Measurements from ENCODE around the gene UCN.
A peak's percentile ranks its signal among the peaks of the same experiment; 100 is the strongest.
"Not testable (repeated sequence)": the region's sequence is repeated elsewhere in the genome, so short reads cannot be mapped to it uniquely, and the experiment has no call there.

The UCN gene

GRCh38 chr2:27323596-27324285, 15.5 kb upstream of the UCN start:
- ATAC-seq (replicated peaks) (peak; percentile 2), DNase-seq (no peak)
- H3K9me3 Mint-ChIP-seq, result no peaks in the 10 kb centered on the region
- peaks cover 17 to 18% of the 10 kb centered on the region in 2 donors for H3K4me1 Mint-ChIP-seq (ENCODE audit: low read depth in 2 of 2)
- peaks cover 28% of the 10 kb centered on the region for H3K36me3 Mint-ChIP-seq (ENCODE audit: insufficient read depth)
- peak overlapping the region; percentile 98 to 99 for H3K4me3 Mint-ChIP-seq
- peak overlapping the region; percentile 99 to 100 for H3K27ac Mint-ChIP-seq
- no peaks in the 10 kb centered on the region for H3K27me3 Mint-ChIP-seq

GRCh38 chr2:27322766-27323595, 14.7 kb upstream of the UCN start, which contains the start of gene MPV17:
MPV17 (minus strand) TSS chr2:27323097; CDS start chr2:27322517, 580 bp downstream.
- Mint-ChIP-seq H3K36me3 (ENCODE audit: insufficient read depth) (peaks cover 26% of the 10 kb centered on the region), H3K27ac (peak within 1 kb of the TSS; percentile 99 to 100), H3K27me3 (no peaks in the 10 kb centered on the region), H3K4me3 (peak within 1 kb of the TSS; percentile 98 to 99), H3K9me3 (no peaks in the 10 kb centered on the region), H3K4me1 (ENCODE audit: low read depth in 2 of 2) (peaks cover 17 to 18% of the 10 kb centered on the region in 2 donors)
- ATAC-seq (replicated peaks) (peak; percentile 97), DNase-seq (peak; percentile 75 to 78 (median 75))

GRCh38 chr2:27322301-27322765, 14.1 kb upstream of the UCN start:
- Mint-ChIP-seq H3K9me3 (no peaks in the 10 kb centered on the region), H3K4me1 (ENCODE audit: low read depth in 2 of 2) (peaks cover 17 to 18% of the 10 kb centered on the region in 2 donors), H3K27ac (peak overlapping the region; percentile 99 to 100), H3K4me3 (peak overlapping the region; percentile 98 to 99), H3K36me3 (ENCODE audit: insufficient read depth) (peaks cover 21% of the 10 kb centered on the region), H3K27me3 (no peaks in the 10 kb centered on the region)
- peak; percentile 18 for ATAC-seq (replicated peaks)
- peak in 1 of 3 experiments; percentile 8 for DNase-seq

- DNase-seq, result no peak
- H3K4me1 Mint-ChIP-seq (ENCODE audit: low read depth in 2 of 2), result peaks cover 17 to 18% of the 10 kb centered on the region in 2 donors
- H3K4me3 Mint-ChIP-seq, result no peak overlapping the region
- ATAC-seq (replicated peaks), result no peak
- H3K27ac Mint-ChIP-seq, result peak overlapping the region in 1 of 2 donors; percentile 99
- H3K36me3 Mint-ChIP-seq (ENCODE audit: insufficient read depth), result peaks cover 9% of the 10 kb centered on the region
- no peaks in the 10 kb centered on the region for H3K27me3 Mint-ChIP-seq
- H3K9me3 Mint-ChIP-seq, result no peaks in the 10 kb centered on the region
Observed at GRCh38 chr2:27320958-27321543, 12.8 kb upstream of the UCN start.

GRCh38 chr2:27319839-27320238, 11.6 kb upstream of the UCN start:
- not testable (repeated sequence) for H3K36me3 Mint-ChIP-seq (ENCODE audit: insufficient read depth); H3K9me3 Mint-ChIP-seq; ATAC-seq (replicated peaks); H3K27me3 Mint-ChIP-seq; DNase-seq; H3K27ac Mint-ChIP-seq; H3K4me3 Mint-ChIP-seq
- H3K4me1 Mint-ChIP-seq (ENCODE audit: low read depth in 2 of 2), result peaks cover 17 to 18% of the 10 kb centered on the region in 2 donors

DNA sequence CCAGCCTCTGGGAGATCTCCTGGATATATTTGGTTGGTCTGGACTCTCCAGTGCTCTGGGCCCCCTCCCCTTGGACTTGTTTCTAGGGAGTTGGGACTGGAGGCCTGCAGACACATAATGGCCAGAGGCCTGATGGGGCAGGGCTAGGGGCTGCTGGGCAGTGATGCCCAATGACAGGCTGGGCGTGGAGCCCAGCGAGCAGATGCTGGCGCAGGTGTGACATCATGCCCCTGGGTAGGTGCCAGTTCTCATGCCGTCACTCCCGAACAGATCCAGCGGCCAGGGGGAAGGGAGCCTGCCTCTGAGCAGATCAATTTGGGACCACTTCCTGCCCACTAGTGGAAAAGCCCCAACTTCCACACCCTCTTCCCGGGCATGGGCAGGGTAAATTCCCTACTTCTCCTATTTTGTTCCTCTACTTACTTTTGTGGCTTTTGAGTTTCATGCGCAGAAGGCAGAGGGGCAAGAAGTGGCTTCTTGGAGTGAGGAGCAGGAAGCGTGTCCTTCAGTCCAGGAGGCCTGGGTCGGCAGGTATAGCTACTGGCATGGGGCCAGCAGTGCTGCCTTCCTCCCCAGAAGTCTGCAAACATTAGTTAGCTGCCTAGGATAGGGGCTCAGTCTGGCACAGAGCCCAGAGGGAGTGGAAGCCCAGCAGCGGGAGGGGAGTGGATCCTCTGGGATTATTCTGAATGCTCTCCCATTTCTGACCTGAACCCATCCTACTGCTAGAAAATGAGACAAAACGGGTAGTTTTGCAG, 8.6 kb upstream of the UCN start:
- no peak overlapping the region for H3K27ac Mint-ChIP-seq
- no peak overlapping the region for H3K4me3 Mint-ChIP-seq
- H3K4me1 Mint-ChIP-seq (ENCODE audit: low read depth in 2 of 2), result peaks cover 5 to 6% of the 10 kb centered on the region in 2 donors

GRCh38 chr2:27315122-27315521, 6.9 kb upstream of the UCN start:
- Mint-ChIP-seq H3K27ac (no peak overlapping the region), H3K27me3 (no peaks in the 10 kb centered on the region), H3K9me3 (no peaks in the 10 kb centered on the region), H3K4me3 (no peak overlapping the region), H3K36me3 (ENCODE audit: insufficient read depth) (peaks cover 4% of the 10 kb centered on the region), H3K4me1 (ENCODE audit: low read depth in 2 of 2) (no peaks in the 10 kb centered on the region)
- DNase-seq, result no peak
- ATAC-seq (replicated peaks), result no peak

More for the DNA sequence above, 8.6 kb upstream of the UCN start:
- ATAC-seq (replicated peaks), result no peak
- peaks cover 4% of the 10 kb centered on the region for H3K36me3 Mint-ChIP-seq (ENCODE audit: insufficient read depth)
- H3K9me3 Mint-ChIP-seq, result no peaks in the 10 kb centered on the region
- DNase-seq, result no peak
- H3K27me3 Mint-ChIP-seq, result no peaks in the 10 kb centered on the region

DNA sequence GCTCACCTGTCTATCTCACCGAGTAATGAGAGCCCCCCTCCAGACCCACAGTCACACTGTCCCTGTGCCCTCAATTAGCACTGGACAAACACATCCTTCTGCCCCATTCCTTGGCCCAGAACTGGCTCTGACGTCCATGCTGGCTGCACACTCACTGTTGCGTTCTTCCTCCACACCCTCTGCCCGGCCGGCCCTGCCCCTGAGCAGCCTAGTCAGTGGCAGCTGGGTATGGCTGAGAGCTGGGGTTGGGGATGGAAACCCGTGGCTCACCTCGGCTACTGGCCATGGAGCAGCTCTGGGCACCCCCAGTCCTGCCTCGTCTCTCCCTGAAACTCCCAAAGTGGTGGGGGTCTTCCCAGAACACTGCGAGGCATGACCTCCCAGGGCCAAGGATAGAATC, 6.5 kb upstream of the UCN start:
- Mint-ChIP-seq H3K27ac (no peak overlapping the region), H3K36me3 (ENCODE audit: insufficient read depth) (peaks cover 4% of the 10 kb centered on the region), H3K27me3 (no peaks in the 10 kb centered on the region), H3K9me3 (no peaks in the 10 kb centered on the region), H3K4me1 (ENCODE audit: low read depth in 2 of 2) (no peaks in the 10 kb centered on the region), H3K4me3 (no peak overlapping the region)
- DNase-seq, result no peak
- no peak for ATAC-seq (replicated peaks)

GRCh38 chr2:27313882-27314645, 5.8 kb upstream of the UCN start:
- Mint-ChIP-seq H3K36me3 (ENCODE audit: insufficient read depth) (peaks cover 4% of the 10 kb centered on the region), H3K9me3 (no peaks in the 10 kb centered on the region), H3K4me1 (ENCODE audit: low read depth in 2 of 2) (no peaks in the 10 kb centered on the region), H3K27ac (no peak overlapping the region), H3K27me3 (no peaks in the 10 kb centered on the region), H3K4me3 (no peak overlapping the region)
- DNase-seq, result no peak
- ATAC-seq (replicated peaks), result no peak

GRCh38 chr2:27312152-27312551, 3.9 kb upstream of the UCN start:
- DNase-seq, result no peak
- ATAC-seq (replicated peaks), result no peak
- H3K4me3 Mint-ChIP-seq, result no peak overlapping the region
- no peak overlapping the region for H3K27ac Mint-ChIP-seq
- no peaks in the 10 kb centered on the region for H3K36me3 Mint-ChIP-seq (ENCODE audit: insufficient read depth)
- peaks cover 0 to 2% of the 10 kb centered on the region in 2 donors for H3K4me1 Mint-ChIP-seq (ENCODE audit: low read depth in 2 of 2)
- no peaks in the 10 kb centered on the region for H3K9me3 Mint-ChIP-seq
- H3K27me3 Mint-ChIP-seq, result peaks cover 0 to 1% of the 10 kb centered on the region in 2 donors

GRCh38 chr2:27309651-27310050, 1.4 kb upstream of the UCN start:
- no peaks in the 10 kb centered on the region for H3K36me3 Mint-ChIP-seq (ENCODE audit: insufficient read depth)
- ATAC-seq (replicated peaks) (no peak), DNase-seq (no peak)
- H3K4me1 Mint-ChIP-seq (ENCODE audit: low read depth in 2 of 2), result peaks cover 3 to 8% of the 10 kb centered on the region in 2 donors
- peaks cover 7 to 26% of the 10 kb centered on the region in 2 donors for H3K27me3 Mint-ChIP-seq
- H3K4me3 Mint-ChIP-seq, result no peak overlapping the region
- H3K9me3 Mint-ChIP-seq, result no peaks in the 10 kb centered on the region
- peak overlapping the region in 1 of 2 donors; percentile 35 for H3K27ac Mint-ChIP-seq

DNA sequence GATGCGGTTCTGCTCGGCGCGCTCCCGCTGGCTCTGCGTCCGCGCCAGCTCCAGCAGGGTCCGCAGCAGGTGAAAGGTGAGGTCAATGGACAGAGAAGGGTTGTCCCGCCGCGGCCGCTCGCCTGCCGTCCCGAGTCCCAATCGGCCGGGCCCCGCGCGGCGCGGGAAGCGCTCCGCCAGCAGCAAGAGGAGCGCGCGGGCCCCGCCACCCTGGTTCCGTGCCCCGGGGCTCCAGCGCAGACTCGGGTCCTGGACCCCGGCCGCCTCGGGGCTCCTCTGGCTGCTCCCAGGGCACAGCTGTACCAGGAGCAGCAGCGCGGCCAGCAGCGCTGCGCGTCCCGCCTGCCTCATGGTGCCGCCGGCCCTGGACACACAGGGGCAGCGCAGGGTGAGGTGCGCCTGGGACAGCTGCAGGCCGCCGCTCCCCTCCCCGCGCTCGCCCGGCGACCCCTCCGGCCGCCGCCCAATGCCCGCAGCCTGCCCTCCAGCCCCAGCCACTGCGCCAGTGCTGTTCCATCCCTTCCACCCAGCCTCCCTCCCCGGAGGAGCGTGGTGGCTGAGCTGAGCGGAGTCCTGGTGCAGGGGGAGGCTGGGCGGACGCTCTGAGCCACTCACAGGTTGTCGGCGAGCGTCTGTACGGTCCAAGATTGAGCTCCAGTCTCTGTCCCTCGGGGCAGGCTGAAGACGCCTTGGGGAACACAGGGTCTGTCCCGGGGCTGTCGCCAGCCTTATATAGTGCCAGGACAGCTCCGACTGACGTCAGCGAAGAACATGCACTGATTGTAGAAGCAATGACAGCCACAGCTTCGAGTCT, 493 bp downstream of the UCN start:
- H3K27ac Mint-ChIP-seq, result no peak overlapping the region
- no peaks in the 10 kb centered on the region for H3K9me3 Mint-ChIP-seq
- no peaks in the 10 kb centered on the region for H3K36me3 Mint-ChIP-seq (ENCODE audit: insufficient read depth)
- H3K4me3 Mint-ChIP-seq, result peak overlapping the region; percentile 61 to 68
- peaks cover 5 to 8% of the 10 kb centered on the region in 2 donors for H3K4me1 Mint-ChIP-seq (ENCODE audit: low read depth in 2 of 2)
- DNase-seq (no peak), ATAC-seq (replicated peaks) (no peak)
- H3K27me3 Mint-ChIP-seq, result peaks cover 7 to 30% of the 10 kb centered on the region in 2 donors
